GM13977 (cell line): ENCODE results near the gene MKI67.

Source experiments
- DNase-seq: peaks from one replicate; pipeline ENCODE4 v3.0.0; 2012; ENCODE audit warnings: low spot score
- CTCF ChIP-seq: IDR thresholded peaks from 2 replicates; pipeline ENCODE4 v1.5.1; 2012; ENCODE audit warnings: mild to moderate bottlenecking, control low read depth; ENCODE audit not compliant: insufficient read depth; ENCODE audit errors: extremely low read depth, missing control alignments
- in situ Hi-C: fragments of 300-500 bp; cut with MboI; formaldehyde crosslinking; loops from one replicate; pipeline ENCODE4 v1.12.0; 2022; ENCODE audit warnings: low sequenced_read_pairs, low pct_unique_long_range_greater_than_20kb, mixed read lengths, inconsistent platforms; ENCODE audit not compliant: unreplicated experiment

Gene MKI67

DNA sequence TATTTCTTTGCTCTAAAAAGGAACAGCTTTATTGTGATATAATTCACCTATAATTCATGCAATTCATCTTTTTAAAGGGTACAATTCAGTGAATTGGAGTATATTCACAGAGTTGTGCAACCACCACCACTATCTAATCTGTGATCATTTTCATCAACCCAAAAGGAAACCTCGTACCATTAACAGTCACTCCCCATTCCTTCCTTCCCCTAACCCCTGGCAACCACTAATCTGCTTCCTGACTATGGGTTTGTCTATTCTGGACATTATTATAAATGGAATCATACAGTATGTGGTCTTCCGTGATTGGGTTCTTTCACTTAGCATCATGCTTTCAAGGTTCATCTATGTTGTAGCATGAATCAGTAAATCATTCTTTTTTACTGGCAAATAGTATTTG is 52.3 kb downstream of the MKI67 start:
- in situ Hi-C loops, result no loop called here
- no peak for DNase-seq
- TF ChIP-seq CTCF, result no peak

DNA sequence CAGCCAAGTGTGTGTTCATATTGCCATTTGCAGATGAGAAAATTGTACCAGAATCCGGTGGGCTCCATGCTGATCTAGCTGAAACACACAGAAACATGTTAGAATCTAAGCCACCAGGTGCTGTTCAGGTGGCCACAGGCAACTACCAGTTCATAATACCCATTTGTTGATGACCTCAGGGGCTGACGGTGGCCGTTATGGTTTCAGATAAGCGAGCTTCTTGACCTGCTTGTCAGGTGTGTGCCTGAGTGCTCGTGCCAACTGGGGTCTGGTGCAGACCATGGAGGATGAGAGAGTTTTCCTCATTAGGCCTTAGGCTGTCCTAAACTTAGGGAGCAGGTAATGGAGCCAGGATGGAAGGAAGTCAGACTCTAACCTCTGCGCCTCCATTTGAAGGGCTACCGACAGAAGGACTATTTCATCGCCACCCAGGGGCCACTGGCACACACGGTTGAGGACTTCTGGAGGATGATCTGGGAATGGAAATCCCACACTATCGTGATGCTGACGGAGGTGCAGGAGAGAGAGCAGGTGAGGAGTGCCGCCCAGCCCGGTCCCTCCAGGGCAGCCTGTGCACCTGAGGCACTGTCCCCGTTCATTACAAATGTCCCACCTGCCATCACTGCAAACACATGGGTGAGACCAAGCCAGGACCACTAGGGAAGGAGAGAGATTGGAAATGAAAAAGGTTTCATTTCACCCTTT is 53.1 kb downstream of the MKI67 start:
- no peak for DNase-seq
- in situ Hi-C loops, result no loop called here
- TF ChIP-seq CTCF, result no peak

- no peak for TF ChIP-seq CTCF
- no peak for DNase-seq
- in situ Hi-C loops, result no loop called here
Measured at GRCh38 chr10:128072046-128072445, 54.2 kb downstream of the MKI67 start.

GRCh38 chr10:128071417-128071782 is 54.8 kb downstream of the MKI67 start:
- in situ Hi-C loops, result no loop called here

GRCh38 chr10:128070721-128071416 is 55.4 kb downstream of the MKI67 start:
- no peak for DNase-seq
- in situ Hi-C loops, result no loop called here
- no peak for TF ChIP-seq CTCF

More at GRCh38 chr10:128071417-128071782, 54.8 kb downstream of the MKI67 start:
- TF ChIP-seq CTCF, result no peak
- DNase-seq, result no peak

DNA sequence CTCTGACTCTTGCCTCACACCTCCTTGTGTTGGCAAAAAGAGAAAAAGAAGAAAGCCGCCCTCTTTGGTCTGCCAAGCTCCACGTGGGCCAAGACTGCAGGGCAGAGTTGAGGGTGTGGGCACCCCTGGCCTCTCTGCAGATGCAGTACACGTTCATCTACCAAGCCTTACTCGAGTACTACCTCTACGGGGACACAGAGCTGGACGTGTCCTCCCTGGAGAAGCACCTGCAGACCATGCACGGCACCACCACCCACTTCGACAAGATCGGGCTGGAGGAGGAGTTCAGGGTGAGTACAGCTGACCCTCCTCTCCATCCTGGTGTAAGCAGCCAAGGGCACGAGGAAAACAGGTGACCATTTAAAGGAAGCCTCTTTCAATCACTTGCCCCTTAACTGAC is 56.1 kb downstream of the MKI67 start:
- no peak for TF ChIP-seq CTCF
- DNase-seq, result no peak
- in situ Hi-C loops, result no loop called here
